Germinal center (tissue), 1 donor: ENCODE measurements around the gene MAB21L3.

Experiments
- DNase-seq: peaks from one replicate; pipeline ENCODE4 v3.0.0; 2012; ENCODE audit warnings: mixed read lengths, low spot score

The MAB21L3 gene

DNA sequence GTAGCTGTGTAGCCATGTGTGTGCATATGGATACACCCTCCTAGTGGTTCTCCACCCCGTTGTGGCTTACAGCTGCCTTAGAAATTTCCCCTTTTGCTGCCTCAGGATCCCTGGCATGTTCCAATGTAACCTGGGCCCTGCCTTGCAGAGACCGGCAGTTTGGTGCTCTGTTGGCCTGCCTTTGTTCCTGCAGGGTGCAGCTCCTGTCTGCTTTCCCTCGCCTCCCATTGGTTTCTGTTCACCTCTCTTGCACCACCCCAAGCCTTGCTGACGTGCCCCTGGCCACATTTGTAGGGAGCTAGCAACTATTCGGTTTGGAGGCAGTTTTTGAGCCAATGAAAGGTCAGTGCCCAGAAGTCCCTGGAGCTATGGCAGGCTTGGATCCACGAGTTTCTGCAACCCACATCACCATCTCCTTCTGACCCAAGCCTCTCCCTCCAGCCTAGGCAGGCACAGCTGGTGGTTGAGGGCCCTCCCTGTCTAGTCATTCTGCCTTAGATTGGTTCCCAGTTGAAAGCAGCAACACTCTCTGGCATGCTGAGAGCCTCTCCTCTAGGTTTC is 54.9 kb downstream of the MAB21L3 start:
- no peak for DNase-seq

DNA sequence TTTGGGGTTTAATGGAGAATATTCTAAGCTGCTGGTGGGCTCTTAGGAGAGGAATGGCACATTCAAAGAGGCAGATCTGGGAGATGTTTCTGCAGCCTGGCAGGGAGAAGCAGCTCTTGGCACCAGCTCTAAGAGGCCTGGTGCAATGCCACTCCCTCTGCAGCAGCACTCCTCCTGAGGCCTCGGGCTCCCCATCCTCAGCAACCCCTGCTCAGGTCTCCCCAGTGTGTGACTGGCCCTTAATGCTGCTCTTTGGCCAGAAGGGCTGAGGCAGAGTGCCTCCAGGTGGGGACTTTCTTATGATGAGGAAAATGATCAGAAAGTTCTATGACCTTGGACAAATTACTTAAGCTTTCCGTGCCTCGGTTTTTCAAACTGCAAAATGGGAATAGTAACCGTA is 55.5 kb downstream of the MAB21L3 start:
- DNase-seq = no peak

DNA sequence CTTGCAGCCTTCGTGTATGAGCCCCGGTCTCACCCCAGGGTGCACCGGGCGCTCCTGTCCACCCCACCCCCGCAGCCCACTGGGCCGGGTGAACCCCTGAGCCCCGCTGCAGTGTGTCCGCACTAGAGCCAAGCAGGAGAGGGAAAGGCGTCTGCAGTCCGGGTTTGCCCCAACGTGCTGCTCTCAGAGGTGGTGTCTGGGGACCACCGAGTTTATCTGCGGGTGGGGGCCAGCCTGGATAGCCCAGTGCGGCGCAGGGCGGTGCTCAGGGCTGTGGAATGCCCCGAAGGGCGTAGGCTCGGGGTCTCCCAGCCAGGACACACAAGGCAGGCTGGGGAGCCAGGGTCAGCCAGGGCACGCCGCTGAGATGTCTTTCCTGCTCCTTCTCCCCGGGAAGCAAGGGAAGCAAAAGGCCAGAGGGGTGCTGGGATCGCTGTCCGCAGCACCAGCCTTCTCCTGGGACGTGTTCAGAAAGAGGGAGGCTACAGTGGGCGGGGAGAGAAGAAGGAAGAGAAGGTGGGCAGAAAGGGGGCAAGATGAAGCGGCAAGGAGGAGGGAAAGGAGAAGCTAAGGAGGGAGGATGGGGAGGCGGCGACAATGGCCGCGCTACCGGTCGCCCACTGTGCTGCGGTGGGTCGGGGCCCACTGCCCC is 56.6 kb downstream of the MAB21L3 start:
- DNase-seq = no peak

DNA sequence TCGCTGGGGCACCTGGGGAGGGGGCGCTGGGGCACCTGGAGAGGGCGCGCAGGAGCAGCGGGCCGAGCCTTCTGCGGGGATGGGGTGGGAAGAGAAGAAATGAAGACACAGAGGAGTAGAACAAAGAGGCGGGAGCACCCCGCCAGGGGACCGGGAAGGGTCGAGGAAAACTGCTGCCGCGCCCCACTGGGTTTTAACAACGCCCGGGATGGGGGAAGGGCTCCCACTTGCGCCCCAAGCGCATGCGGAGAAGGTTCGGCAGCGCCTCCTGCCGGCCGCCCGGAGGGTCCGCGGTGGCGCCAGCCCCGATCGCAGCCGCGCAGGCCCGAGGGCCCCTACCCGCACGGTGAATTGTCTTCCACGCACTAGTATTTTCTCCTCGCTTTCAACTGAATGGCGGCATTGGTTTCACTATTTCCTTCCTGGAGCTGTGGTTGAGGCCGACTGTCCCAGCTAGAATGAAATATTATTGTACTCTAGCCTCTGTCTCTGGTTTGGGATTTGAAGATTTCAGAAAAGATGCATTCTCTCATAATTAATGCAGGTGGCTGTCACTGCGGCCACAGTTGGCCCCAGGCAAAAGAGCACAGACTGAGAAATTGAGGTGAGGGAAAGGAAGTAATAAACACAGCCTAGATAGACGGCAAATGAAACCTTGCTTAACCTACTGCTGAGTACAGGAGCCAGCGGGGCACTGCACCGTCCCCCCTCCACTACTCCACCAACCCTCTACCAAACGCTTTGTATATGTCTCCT is 57.3 kb downstream of the MAB21L3 start:
- DNase-seq = peak; percentile 81

DNA sequence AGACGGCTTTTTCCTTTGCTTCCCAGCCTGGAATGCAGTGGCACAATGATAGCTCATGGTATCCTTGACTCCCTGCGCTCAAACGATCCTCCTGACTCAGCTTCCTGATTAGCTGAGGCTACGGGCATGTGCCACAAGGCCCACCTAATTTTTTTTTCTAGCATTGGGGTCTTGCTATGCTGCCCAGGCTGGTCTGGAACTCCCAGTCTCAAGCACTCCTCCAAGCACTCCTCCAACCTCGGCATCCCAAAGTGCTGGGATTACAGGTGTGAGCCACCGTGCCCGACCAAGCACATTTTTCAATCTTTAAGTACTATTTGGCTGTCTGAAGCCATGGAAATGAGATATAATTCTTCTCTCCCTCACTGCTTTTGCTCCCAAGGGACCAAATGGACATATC is 58.7 kb downstream of the MAB21L3 start:
- DNase-seq = no peak

DNA sequence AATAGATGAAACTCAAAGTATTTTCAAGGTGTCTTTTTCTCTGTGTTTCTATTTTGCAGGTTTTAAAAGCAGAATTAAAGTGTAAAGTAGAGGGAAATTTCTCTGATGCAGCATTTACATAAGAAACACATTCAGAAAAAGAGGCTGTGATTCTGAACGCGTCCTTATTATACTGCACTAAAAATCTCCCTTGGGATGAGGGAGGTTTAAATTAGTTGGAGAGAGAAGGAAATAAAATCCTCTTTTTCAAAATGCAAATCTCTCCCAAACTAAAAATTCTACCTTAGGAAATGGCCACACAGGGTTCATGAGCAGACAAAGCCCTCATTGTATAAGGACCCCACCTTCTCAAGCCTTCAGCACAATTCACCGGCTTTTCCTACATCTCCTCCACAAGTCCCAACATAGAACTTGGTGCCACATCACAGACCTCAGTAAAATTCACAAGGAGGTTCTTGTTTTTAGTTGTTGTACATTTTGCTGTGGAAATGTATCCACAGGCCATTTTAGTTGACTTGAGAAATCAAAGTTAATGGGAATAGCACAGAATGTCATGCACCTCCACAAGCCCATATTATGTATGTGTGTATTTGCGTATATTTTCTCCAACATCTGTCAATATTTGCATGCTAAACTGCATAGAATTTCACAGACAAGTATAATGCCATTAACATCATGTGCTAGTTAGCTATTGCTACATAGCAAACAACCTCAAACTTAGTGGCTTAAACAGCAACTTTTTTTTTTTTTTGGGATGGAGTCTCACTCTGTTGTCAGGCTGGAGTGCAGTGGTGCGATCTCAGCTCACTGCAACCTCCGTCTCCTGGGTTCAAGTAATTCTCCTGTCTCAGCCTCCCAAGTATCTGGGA is 59.8 kb downstream of the MAB21L3 start:
- DNase-seq = no peak

DNA sequence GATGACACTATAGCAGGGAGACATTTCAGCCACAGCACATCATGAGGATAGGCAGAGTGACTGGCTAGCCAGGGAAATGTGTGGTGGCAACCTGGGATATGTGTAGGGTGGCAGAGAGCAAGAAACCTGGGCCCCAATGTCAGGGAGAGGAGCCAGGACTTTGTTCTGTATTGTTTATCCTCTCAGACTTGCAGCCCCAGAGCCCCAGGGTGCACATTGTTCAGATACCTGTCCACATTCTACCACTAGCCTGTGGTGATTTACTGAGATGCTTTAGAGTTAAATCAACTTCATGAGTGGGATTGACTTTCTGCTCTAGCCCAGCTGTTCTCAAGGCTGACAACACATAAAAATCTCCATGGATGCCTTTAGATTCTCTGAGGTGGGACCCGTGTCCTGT is 61.5 kb downstream of the MAB21L3 start:
- no peak for DNase-seq

DNA sequence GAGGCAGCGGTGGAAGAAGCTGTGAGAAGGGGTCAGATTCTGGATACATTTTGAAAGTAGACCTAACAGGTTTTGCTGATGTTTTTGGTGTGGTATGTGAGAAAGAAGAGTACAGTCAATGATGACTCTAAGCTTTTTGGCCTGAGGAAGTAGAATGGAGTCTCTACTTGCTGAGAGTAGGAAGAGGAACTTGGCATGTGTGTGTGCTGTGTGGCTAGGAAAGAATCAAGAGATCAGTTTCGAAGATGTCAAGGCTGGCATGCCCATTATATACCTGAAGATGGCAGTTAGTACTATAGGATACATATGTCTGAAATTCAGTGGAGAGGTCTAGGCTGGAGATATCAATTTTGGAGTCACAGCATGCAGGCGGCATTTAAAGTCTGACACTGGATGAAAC is 64.4 kb downstream of the MAB21L3 start:
- DNase-seq = no peak

DNA sequence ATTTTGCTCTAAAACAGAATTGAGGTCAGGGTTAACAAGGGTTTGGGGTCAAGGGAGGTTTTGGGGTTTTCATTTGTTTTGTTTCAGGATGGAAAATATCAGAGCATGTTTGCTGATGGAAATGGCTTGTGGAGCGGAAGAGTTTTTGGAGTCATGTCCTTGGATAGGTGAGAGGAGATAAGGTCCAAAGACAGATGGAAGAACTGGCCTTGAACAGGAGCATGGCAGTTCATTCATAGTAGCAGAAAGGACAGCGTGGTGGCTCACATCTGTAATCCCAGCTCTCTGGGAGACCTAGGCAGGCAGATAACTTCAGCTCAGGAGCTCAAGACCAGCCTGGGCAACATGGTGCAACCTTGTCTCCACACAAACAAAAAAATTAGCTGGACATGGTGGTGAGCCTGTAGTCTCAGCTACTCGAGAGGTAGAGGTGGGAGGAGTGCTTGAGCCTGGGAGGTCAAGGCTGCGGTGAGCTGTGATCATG is 65.1 kb downstream of the MAB21L3 start:
- no peak for DNase-seq

DNA sequence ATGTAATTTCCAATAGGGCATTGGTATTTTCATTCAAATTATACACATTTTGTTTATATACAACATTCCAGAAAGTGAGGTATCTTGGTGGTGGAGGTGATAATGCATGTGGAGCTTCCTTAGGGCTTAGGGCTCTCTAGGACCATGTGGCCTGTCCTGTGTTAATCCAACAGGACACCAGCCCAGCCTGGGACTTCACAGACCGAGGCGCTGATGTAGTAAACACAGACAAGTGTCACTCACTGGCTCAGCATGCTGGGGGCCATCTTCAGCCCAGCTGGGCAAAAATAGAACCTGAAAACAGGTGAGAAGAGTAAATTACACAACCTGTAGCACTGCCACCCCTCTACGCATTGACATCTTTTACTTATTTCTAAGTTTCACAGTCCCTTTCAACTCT is 66.7 kb downstream of the MAB21L3 start:
- no peak for DNase-seq

DNA sequence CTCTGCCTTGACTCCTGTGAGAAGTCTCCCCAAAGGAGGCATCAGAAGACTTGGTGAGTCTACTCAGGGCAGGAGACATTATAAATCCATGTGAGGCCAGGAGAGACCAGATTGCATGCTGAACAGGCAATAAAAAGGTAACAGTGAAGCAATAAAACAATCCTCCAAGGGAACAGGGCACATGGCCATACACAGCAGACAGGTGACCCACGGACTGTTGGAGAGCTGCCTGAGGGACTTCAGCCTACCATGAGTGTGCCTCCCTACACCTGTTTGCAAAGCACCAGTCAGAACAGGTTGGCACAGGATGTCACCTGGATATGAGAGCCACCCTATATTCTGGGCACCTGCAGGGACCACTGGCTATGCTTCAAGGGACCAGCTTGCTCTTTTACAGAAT is 67.6 kb downstream of the MAB21L3 start:
- no peak for DNase-seq

DNA sequence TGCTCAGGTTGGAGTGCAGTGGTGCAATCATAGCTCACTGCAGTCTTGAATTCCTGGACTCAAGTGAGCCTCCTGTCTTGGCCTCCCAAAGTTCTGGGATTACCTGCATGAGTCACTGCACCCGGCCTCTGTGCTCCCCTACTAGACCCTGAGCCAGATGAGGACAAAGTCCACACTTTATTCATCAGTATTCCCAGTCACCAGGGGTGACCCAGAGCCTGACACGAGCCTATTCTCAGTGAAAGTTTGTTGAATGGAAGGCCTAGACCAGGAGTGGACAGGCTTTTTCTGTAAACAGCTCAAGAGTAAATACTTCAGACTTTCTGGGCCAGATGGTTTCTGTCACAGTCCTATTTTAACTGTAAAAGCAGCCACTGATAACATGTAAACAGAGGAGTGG is 68.2 kb downstream of the MAB21L3 start:
- DNase-seq = no peak

DNA sequence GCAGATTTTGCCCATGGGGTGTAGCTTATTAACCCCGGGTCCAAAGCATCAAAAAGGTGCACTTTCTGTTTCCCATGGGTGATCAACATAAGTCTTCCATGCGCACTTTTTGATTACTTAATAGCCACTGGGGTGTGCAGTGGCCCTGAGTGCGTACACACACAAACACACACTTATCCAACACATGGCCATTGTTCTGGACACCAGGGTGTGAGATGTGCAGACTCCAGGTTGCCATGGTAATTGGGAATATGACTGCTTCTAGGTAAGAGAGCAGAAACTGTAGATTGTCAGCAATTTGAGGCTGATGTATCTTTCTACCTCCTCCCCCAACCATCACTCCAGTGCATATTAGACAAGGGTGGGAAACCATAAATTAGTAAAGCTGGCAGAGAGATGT is 68.8 kb downstream of the MAB21L3 start:
- DNase-seq = no peak

DNA sequence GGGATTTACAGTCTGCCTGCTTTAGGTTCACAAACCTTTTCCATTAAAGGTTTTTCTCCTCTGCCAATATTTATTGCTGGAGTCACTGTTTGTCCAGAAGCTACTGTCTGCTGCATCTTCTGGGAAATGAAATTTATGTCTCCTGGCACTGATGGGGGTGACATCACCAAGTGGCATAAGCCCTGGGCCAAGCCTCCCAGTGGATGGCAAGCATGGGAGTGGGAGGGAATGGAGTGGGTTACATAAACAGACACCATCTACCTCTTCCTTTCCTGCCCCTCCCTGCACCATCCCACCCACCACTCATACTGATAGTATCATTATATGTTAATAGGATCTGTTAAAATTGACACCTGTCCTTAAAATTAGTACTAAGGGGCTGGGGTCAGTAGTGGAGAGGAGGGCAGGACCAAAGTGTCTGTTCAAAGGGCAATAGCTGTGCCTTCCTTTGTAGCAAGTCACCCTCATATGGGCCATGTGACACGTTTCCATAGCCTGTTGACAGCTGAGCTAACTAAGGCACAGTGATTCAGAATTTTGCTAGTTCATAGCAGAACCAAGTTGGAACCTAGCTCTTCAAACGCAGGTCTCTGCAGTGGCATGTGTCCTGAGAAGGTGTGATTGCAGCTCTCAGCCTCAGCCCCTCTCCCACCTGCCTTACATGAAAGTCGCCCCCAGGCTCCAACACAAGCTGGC is 71.0 kb downstream of the MAB21L3 start:
- no peak for DNase-seq
